HG03108 (cell line): Measurements from ENCODE around the gene GLT8D1.
"Not testable (repeated sequence)": the region's sequence is repeated elsewhere in the genome, so short reads cannot be mapped to it uniquely, and the experiment has no call there.

Experiments
- ATAC-seq: cut with Tn5 transposase; IDR thresholded peaks from one replicate; pipeline ENCODE4 v1.9.1; 2021; ENCODE audit warnings: moderate library complexity; ENCODE audit not compliant: unreplicated experiment

The GLT8D1 gene

GRCh38 chr3:52683611-52684010 is 22.0 kb downstream of the GLT8D1 start:
- no peak for ATAC-seq

GRCh38 chr3:52682016-52682415 is 23.6 kb downstream of the GLT8D1 start:
- ATAC-seq, result no peak

DNA sequence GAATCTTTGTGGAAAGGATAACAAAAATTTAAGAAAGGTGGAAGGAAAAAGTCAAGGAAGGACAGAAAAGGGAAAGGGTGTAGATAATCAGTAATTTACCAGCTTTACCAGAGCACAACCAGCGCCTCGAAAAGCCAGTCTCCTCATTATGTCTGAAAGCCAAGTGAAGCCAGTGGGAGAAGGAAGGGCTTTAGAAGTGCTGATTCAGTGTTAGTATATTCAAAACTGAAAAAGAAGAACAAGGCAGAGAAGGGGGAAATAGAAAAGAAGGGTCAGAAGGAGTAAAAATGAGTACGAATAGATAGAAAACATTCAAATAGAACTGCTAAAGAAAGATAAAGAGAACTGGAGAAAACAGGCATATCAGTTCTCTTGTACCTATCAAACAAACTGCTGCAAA is 24.0 kb downstream of the GLT8D1 start:
- no peak for ATAC-seq

DNA sequence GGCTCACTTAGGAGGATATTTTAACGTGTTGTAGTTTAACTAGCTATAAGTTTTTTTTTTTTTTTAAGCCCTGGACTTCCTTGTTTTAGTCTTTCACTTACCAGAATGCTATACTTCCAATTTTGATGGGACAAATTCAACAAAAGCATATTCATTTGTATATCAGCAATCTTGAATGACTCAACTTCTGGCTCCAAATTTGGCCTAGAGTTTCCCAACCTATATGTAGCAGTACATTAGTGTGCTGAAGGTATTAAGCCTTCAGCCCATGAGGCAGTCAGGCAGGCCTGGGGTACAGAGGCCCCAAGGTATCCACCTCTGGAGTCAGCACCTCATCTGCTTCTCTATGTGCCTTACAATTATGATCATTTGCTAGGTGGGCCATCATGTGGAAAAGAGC is 25.8 kb downstream of the GLT8D1 start:
- ATAC-seq, result no peak

DNA sequence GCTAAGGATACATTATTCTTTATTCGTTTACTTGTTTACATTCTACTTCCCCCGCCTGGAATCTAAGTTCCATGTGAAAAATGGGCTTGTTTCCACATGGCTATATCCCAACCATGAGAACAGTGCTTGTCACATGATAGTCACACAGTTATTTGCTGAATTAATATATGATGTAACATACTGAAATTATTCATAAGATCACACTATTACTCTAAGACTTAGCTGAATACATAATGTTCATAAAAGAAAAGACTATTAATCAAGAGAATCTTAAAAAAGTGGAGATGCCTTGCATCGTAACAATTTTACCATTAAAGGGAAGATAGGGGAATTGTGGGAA is 26.4 kb downstream of the GLT8D1 start:
- ATAC-seq, result no peak

- no peak for ATAC-seq
These were observed 27.1 kb downstream of the GLT8D1 start for GRCh38 chr3:52678265-52679198.

DNA sequence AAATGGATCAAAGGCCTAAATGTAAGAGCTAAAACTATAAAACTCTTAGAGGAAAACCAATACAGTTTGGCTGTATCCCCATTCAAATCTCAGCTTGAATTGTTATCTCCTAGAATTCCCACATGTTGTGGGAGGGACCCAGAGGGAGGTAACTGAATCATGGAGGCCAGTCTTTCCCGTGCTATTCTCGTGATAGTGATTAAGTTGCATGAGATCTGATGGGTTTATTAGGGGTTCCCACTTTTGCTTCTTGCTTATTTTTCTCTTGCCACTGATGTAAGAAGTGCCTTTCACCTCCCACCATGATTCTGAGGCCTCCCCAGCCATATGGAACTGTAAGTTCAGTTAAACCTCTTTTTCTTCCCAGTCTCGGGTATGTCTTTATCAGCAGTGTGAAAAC is 29.4 kb downstream of the GLT8D1 start:
- ATAC-seq, result not testable (repeated sequence)

GRCh38 chr3:52671676-52672075 is 33.9 kb downstream of the GLT8D1 start:
- no peak for ATAC-seq

GRCh38 chr3:52670621-52671521 is 34.7 kb downstream of the GLT8D1 start:
- ATAC-seq, result peak; percentile 54

DNA sequence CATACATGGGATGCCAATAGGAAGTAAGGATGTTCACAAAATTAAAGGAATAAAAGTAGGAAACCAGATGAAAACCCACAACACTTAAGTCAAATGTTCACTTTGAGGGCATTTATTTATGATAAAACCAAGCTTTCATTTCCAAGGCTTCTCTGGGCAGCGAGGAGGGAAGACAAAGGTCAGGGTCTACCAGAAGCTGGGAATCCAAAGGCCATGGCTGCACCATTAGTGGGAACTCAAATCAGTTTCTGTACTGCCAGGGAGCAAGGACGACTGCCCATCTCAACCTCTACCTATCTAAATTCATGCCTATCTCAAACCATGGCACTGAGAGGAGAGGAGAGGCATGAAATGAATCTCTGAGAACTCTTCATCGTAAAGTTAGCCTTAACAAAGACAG is 42.5 kb downstream of the GLT8D1 start:
- ATAC-seq, result no peak

DNA sequence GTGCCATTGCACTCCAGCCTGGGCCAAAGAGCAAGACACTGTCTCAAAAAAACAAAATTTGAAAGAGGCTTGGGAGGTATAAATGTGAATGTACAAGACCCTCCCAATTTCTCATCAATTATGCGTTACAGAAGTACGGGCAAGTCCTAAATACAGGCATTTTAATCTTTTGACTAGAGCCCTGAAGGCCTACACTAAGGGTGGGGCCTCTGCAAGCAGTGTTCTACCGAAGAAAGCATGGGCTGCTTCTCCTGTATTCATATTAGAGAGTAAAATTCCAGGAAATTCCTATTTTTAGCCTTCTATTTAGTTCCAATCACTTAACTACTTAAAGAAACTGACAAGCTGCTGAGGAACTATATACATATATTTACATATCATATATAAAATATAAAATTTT is 45.5 kb downstream of the GLT8D1 start:
- no peak for ATAC-seq

GRCh38 chr3:52655895-52656294 is 49.7 kb downstream of the GLT8D1 start:
- no peak for ATAC-seq

DNA sequence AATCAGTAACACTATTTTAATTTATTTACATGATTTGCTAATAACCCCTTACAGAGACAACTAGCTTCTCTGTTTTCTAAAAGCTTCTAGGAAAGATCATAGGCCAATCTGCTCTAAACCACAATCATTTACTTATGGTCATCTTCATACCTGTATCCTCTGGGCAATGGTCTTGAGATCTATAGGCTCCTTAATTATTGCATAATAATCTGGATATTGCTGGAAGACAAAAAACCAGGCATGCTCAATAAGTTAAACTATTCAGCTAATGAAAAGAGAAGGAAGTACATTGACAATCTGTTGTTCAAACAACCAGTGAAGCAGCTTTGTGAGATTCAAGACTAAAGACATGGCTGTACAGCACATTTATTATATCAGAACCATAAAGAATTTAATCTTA is 54.0 kb downstream of the GLT8D1 start:
- no peak for ATAC-seq

DNA sequence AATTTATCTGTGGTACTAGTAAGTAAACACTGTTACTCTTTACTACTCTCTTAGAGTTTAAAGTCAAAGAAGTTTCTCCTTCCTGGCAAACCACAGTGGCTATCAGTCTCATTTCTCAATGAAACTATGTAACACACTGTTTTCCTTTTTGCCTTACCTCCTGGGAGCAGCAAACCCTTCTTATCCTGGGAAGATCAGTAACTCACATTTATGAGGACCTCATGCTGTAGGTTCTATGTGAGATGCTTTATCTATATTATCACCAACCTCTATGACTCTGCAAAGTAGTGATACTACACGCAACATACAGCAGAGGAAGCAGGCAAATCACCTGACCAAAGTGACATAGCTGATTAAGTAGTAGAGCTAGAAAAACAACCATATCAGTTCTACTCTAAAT is 55.2 kb downstream of the GLT8D1 start:
- no peak for ATAC-seq

DNA sequence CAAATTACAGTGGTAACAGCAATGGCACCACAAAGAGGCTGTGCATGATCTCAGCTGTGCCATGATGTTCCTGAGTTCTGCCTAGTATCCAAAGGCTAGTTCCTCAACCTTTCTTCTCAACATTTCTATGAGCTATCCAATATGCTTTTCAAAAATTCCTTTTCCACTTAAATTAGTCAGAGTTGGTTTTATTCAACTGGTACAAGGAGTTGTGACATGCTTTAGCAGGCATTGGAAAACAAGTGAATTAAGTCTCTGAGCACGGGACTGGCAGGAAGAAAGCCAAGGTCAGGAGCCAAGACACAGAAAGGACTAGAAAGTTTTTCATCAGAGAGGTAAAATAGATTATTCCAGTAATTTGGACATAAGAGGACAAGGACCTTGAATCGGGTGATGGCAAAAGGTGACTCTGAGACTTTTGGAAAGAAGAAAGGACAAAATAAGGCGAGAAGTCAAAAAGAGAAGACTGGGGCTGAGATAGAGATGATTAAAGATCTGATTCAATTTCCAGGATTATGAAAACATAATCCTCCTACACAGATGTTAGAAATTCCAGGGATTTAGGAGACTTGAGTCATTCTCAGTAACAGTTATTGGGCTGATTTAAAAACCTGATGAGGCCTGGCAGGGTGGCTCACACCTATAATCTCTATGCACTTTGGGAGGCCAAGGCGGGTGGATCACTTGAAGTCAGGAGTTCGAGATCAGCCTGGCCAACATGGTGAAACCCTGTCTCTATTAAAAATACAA is 56.0 kb downstream of the GLT8D1 start:
- ATAC-seq, result no peak

DNA sequence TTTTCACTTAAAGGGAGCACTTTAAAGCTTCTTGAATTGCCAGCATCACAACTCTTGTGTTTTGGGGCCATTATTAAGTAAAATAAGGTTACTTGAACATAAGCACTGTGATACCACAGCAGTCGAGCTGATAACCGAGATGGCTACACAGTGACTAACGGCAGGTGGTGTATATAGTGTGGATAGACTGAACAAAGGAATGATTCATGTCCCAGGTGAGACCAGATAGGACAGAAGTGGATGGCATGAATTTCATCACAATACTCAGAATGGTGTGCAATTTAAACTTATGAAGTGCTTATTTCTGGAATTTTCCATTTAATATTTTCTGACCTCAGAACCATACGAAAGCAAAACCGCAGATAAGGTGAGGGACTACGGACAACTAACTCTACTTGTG is 60.0 kb downstream of the GLT8D1 start:
- ATAC-seq, result no peak
